ENCODE results near the gene EMD. TPM values are rescaled to one million over a fixed set of nuclear protein-coding genes. Genes with fewer than 3 reads are reported as not detected.
A peak's percentile ranks its signal among the peaks of the same experiment; 100 is the strongest.

Gene EMD
- total and polyA plus RNA-seq, 10 donors = 29.8 to 83.1 (median 54.3) TPM

GRCh38 chrX:154404625-154405192, 25.6 kb downstream of the EMD start:
- no peaks in the 10 kb centered on the region for H3K27me3 ChIP-seq (replicated peaks in 1 of 7)
- peaks cover 0 to 46% (median 21%) of the 10 kb centered on the region in 6 donors for H3K4me1 ChIP-seq
- no peaks in the 10 kb centered on the region for H3K9me3 ChIP-seq
- TF ChIP-seq POLR2AphosphoS5 (IDR thresholded peaks at IDR 0.05) = no peak
- no peak for TF ChIP-seq CTCF (IDR thresholded peaks at IDR 0.05 in 8 of 11, conservative IDR thresholded peaks at IDR 0.05 in 3 of 11)
- no peak for TF ChIP-seq POLR2A (IDR thresholded peaks at IDR 0.05)
- peaks cover 0 to 56% (median 17%) of the 10 kb centered on the region in 6 donors for H3K36me3 ChIP-seq
- no peak overlapping the region for H3K27ac ChIP-seq
- no peak for DNase-seq
- H3K4me3 ChIP-seq = no peak overlapping the region
- 80 to 96% (median 90%) methylated on average over 1 to 16 of the region's 16 CpGs for WGBS, 5 donors
- intact Hi-C loops (cut with DNase I; ENCODE audit: low total_unique reads) = no loop called here

DNA sequence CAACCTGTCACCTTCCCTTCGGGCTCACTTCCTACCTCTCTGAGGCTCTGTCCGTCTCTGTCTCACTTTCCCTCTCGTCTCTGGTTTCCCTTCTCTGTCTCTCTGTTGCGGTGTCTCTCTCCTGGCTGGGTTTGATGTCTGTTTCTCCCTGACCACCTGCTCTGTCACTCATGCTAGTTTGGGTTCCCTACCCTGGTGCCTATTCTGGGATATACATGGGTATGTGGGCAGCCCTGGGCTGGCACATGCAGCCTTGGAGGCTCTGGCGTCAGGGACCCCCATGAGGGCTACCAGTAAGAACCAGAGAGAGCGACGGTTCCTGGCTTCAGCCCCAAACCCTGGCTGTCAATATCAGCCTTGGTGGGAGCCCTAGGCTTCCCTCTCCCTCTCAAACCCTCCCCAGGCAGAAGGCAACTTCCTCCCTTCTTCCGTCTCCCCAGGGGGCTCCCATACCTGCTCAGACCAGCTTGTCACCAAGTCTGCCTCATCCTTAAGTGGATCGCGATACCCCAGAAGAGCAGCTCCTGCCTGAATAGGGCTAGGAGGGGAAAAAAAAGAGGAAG, 29.6 kb downstream of the EMD start:
- Histone ChIP-seq H3K9me3 (no peaks in the 10 kb centered on the region), H3K36me3 (peaks cover 0 to 24% (median 0%) of the 10 kb centered on the region in 6 donors), H3K27ac (peak overlapping the region; percentile 3 to 98 (median 85)), H3K27me3 (replicated peaks in 1 of 7) (no peaks in the 10 kb centered on the region), H3K4me3 (peak overlapping the region; percentile 0 to 63 (median 28)), H3K4me1 (peaks cover 0 to 52% (median 36%) of the 10 kb centered on the region in 6 donors)
- 23 to 60% (median 33%) methylated on average over 6 to 10 of the region's 10 CpGs for WGBS, 5 donors
- intact Hi-C loops (cut with DNase I; ENCODE audit: low total_unique reads) = no loop called here
- no peak for DNase-seq
- TF ChIP-seq CTCF (IDR thresholded peaks at IDR 0.05 in 8 of 11, conservative IDR thresholded peaks at IDR 0.05 in 3 of 11) (no peak), POLR2AphosphoS5 (IDR thresholded peaks at IDR 0.05) (no peak), POLR2A (IDR thresholded peaks at IDR 0.05) (no peak)

DNA sequence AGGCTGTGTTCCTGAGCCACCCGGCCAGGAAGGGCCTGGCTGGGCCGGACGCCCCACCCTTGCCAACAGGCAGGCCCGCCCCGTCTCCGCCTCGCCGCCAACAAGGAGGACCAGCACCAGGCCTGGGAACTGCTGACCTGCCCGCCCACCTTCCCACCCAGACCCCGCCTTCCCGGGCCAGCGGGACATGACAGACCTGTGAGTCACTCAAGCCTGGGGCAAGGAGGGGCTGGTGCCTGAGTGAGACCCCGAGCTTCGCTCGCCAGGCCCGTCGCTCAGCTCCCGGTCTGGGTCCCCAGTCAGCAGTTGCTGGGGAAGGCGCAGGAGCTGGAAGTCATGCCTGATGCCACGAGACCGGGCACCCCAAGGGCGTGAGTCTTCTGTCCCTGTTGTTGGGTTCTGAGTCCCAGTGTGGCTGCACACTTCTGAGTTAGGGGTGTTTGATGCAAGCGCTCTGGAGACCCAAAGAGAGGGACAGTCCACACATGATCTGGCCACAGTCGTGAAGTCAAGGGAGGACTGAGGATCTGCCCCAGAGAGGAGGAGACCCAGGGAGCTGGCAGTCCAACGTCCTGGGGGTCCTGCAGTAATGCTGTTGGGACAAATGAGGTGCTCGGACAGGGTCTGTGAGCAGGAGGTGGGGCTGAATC, 30.3 kb downstream of the EMD start, which contains the start of gene DNASE1L1:
Gene DNASE1L1, minus strand, starts transcription at position 33 of the 650 bp plus-strand sequence. CDS start 3,686 bp downstream, outside the sequence.
- Histone ChIP-seq H3K36me3 (peaks cover 0 to 23% (median 0%) of the 10 kb centered on the region in 6 donors), H3K27me3 (replicated peaks in 1 of 7) (no peaks in the 10 kb centered on the region), H3K4me3 (peak within 1 kb of the TSS; percentile 0 to 63 (median 28)), H3K4me1 (peaks cover 0 to 52% (median 36%) of the 10 kb centered on the region in 6 donors), H3K9me3 (no peaks in the 10 kb centered on the region), H3K27ac (peak within 1 kb of the TSS; percentile 53 to 98 (median 85))
- no peak for TF ChIP-seq POLR2A (IDR thresholded peaks at IDR 0.05)
- TF ChIP-seq CTCF (IDR thresholded peaks at IDR 0.05 in 8 of 11, conservative IDR thresholded peaks at IDR 0.05 in 3 of 11) = no peak
- TF ChIP-seq POLR2AphosphoS5 (IDR thresholded peaks at IDR 0.05) = peak; percentile 51 to 85 (median 71)
- intact Hi-C loops (cut with DNase I; ENCODE audit: low total_unique reads) = no loop called here
- DNase-seq = peak; percentile 95
- 26 to 66% (median 31%) methylated on average over 11 to 26 of the region's 26 CpGs for WGBS, 5 donors

GRCh38 chrX:154411981-154412340, 32.9 kb downstream of the EMD start:
- Histone ChIP-seq H3K4me1 (peaks cover 0 to 52% (median 36%) of the 10 kb centered on the region in 6 donors), H3K27me3 (replicated peaks in 1 of 7) (no peaks in the 10 kb centered on the region), H3K36me3 (peaks cover 0 to 18% (median 0%) of the 10 kb centered on the region in 6 donors), H3K9me3 (no peaks in the 10 kb centered on the region), H3K27ac (peak overlapping the region; percentile 79 to 98 (median 96)), H3K4me3 (peak overlapping the region; percentile 42 to 84 (median 68))
- intact Hi-C loops (cut with DNase I; ENCODE audit: low total_unique reads) = no loop called here
- DNase-seq = peak; percentile 91
- WGBS, 5 donors = 0 to 49% (median 3%) methylated on average over 12 to 29 of the region's 29 CpGs
- TF ChIP-seq POLR2AphosphoS5 (IDR thresholded peaks at IDR 0.05) (peak in 2 of 3 donors; percentile 51 to 68), CTCF (IDR thresholded peaks at IDR 0.05 in 8 of 11, conservative IDR thresholded peaks at IDR 0.05 in 3 of 11) (no peak)
